ENCODE results near the gene PXYLP1.
"Not testable (repeated sequence)": the region's sequence is repeated elsewhere in the genome, so short reads cannot be mapped to it uniquely, and the experiment has no call there.

PXYLP1 gene

DNA sequence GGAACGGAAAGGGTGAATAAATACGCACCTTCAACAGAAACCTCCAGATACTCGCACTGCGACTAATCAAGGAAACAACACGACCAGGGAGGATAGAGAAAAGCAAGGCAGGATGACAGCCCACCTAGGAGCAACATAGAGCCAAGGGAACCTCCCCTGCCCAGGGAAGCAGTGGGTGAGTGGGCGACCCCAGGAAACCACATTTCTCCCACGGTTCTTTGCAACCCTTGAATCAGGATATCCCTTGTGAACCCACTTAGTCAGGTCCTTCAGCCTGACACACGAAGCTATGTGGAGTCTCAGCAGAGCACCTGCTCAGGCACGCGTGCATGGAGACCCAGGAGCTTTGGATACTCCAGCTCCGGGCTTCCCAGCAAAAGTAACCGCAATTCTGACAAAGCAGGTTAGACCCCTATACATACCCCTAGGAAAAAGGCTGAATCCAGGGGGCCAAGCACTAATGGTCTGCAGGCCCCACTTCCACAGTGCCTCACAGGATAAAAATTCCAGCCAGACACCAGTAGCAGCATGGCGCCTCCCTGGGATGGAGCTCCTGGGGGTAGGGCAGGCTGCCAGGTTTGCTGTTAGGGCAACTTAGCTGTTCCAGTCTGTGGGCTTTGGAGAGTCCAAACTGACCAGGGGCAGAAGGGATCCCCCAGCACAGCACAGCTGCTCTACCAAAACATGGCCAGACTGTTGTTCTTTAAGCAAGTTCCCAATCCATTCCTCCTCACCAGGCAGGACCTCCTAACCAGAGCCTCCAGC lies 38.4 kb upstream of the PXYLP1 start:
- Mint-ChIP-seq H3K4me3 (no peak overlapping the region), H3K4me1 (peaks cover 7% of the 10 kb centered on the region), H3K36me3 (ENCODE audit: low read depth) (peaks cover 16% of the 10 kb centered on the region), H3K9me3 (peaks cover 22% of the 10 kb centered on the region), H3K27ac (no peak overlapping the region), H3K27me3 (ENCODE audit: low read depth, poor library complexity) (no peaks in the 10 kb centered on the region)
- DNase-seq: no peak
- TF ChIP-seq, protein P1, sequence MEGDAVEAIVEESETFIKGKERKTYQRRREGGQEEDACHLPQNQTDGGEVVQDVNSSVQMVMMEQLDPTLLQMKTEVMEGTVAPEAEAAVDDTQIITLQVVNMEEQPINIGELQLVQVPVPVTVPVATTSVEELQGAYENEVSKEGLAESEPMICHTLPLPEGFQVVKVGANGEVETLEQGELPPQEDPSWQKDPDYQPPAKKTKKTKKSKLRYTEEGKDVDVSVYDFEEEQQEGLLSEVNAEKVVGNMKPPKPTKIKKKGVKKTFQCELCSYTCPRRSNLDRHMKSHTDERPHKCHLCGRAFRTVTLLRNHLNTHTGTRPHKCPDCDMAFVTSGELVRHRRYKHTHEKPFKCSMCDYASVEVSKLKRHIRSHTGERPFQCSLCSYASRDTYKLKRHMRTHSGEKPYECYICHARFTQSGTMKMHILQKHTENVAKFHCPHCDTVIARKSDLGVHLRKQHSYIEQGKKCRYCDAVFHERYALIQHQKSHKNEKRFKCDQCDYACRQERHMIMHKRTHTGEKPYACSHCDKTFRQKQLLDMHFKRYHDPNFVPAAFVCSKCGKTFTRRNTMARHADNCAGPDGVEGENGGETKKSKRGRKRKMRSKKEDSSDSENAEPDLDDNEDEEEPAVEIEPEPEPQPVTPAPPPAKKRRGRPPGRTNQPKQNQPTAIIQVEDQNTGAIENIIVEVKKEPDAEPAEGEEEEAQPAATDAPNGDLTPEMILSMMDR (IDR thresholded peaks at IDR 0.05): no peak

GRCh38 chr3:141201122-141201521 lies 30.5 kb upstream of the PXYLP1 start:
- DNase-seq: no peak
- Mint-ChIP-seq H3K4me3 (no peak overlapping the region), H3K9me3 (peaks cover 11% of the 10 kb centered on the region), H3K27me3 (ENCODE audit: low read depth, poor library complexity) (no peaks in the 10 kb centered on the region), H3K27ac (no peak overlapping the region), H3K4me1 (no peaks in the 10 kb centered on the region), H3K36me3 (ENCODE audit: low read depth) (peaks cover 7% of the 10 kb centered on the region)
- TF ChIP-seq, protein P1 (IDR thresholded peaks at IDR 0.05): no peak

- Mint-ChIP-seq H3K27me3 (ENCODE audit: low read depth, poor library complexity) (peaks cover 5% of the 10 kb centered on the region), H3K4me3 (no peak overlapping the region), H3K36me3 (ENCODE audit: low read depth) (no peaks in the 10 kb centered on the region), H3K9me3 (no peaks in the 10 kb centered on the region), H3K4me1 (no peaks in the 10 kb centered on the region), H3K27ac (no peak overlapping the region)
- TF ChIP-seq, protein P1 (IDR thresholded peaks at IDR 0.05): no peak
- no peak for DNase-seq
Observed at GRCh38 chr3:141202682-141203081, 28.9 kb upstream of the PXYLP1 start.

- peaks cover 5% of the 10 kb centered on the region for H3K27me3 Mint-ChIP-seq (ENCODE audit: low read depth, poor library complexity)
- TF ChIP-seq, protein P1 (IDR thresholded peaks at IDR 0.05): no peak
- H3K4me1 Mint-ChIP-seq: no peaks in the 10 kb centered on the region
- H3K4me3 Mint-ChIP-seq: no peak overlapping the region
- no peaks in the 10 kb centered on the region for H3K36me3 Mint-ChIP-seq (ENCODE audit: low read depth)
- H3K27ac Mint-ChIP-seq: no peak overlapping the region
- DNase-seq: no peak
- no peaks in the 10 kb centered on the region for H3K9me3 Mint-ChIP-seq
Observed at GRCh38 chr3:141203866-141204265, 27.8 kb upstream of the PXYLP1 start.

DNA sequence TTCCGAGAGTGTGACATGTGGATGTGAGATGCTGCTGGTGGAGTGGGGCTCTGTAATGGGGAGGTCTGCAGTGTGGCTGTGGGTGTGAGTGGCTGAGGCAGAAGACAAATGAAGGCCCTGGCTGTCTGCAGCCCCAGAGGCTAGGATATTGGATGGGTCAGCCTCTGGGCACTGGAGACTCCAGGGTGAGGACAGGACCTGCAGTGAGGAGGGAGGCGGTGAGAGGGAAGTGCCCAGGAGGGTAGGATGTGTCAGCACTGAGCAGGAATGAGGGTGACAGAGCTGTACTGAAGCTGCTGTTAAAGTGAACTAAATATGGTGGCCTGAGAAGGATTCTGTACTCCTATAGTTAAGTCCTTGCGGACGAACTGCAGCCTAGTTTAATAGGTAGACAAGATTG lies 27.3 kb upstream of the PXYLP1 start:
- peaks cover 5% of the 10 kb centered on the region for H3K27me3 Mint-ChIP-seq (ENCODE audit: low read depth, poor library complexity)
- no peak overlapping the region for H3K4me3 Mint-ChIP-seq
- DNase-seq: no peak
- H3K4me1 Mint-ChIP-seq: no peaks in the 10 kb centered on the region
- no peaks in the 10 kb centered on the region for H3K36me3 Mint-ChIP-seq (ENCODE audit: low read depth)
- H3K27ac Mint-ChIP-seq: no peak overlapping the region
- TF ChIP-seq, protein P1 (IDR thresholded peaks at IDR 0.05): no peak
- H3K9me3 Mint-ChIP-seq: no peaks in the 10 kb centered on the region

DNA sequence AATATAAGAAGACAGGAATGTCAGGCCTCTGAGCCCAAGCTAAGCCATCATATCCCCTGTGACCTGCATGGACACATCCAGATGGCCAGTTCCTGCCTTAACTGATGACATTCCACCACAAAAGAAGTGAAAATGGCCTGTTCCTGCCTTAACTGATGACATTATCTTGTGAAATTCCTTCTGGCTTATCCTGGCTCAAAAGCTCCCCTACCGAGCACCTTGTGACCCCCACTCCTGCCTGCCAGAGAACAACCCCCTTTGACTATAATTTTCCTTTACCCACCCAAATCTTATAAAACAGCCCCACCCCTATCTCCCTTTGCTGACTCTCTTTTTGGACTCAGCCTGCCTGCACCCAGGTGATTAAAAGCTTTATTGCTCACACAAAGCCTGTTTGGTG lies 20.3 kb upstream of the PXYLP1 start:
- H3K27ac Mint-ChIP-seq; H3K4me3 Mint-ChIP-seq; DNase-seq; H3K27me3 Mint-ChIP-seq (ENCODE audit: low read depth, poor library complexity); H3K9me3 Mint-ChIP-seq; H3K4me1 Mint-ChIP-seq; H3K36me3 Mint-ChIP-seq (ENCODE audit: low read depth): not testable (repeated sequence)
